Right atrium auricular region (tissue), 2 donors: Measurements from ENCODE around the gene ZNF165. TPM values are rescaled to one million over a fixed set of nuclear protein-coding genes. Genes with fewer than 3 reads are reported as not detected.
"Not testable (repeated sequence)": the region's sequence is repeated elsewhere in the genome, so short reads cannot be mapped to it uniquely, and the experiment has no call there.

Experiments
- DNase-seq: peaks from one replicate; pipeline ENCODE4 v3.0.0-alpha.2; 2019; ENCODE audit warnings: low spot score
- H3K27ac ChIP-seq, 2 donors: fragments of 200-600 bp; sonication (generic); 1 replicate in 1 of 2; 2 replicates in 1 of 2; pipeline ENCODE4 v1.5.1; 2016 to 2019
- H3K27me3 ChIP-seq, 2 donors: fragments of 200-600 bp; sonication (generic); one replicate each; pipeline versions ENCODE4 v1.5.1 to v1.6.0; 2017 to 2019
- H3K36me3 ChIP-seq: fragments of 200-600 bp; sonication (generic); one replicate; pipeline ENCODE4 v1.5.1; 2016
- H3K4me1 ChIP-seq, 2 donors: fragments of 200-600 bp; sonication (generic); one replicate each; pipeline versions ENCODE4 v1.5.1 to v1.6.0; 2017 to 2019
- H3K4me3 ChIP-seq, 2 donors: fragments of 200-600 bp; sonication (generic); 1 replicate in 1 of 2; 2 replicates in 1 of 2; pipeline ENCODE4 v1.5.1; 2017 to 2019; ENCODE audit warnings: mild to moderate bottlenecking in 1 of 2, moderate library complexity in 1 of 2
- H3K9me3 ChIP-seq, 2 donors: fragments of 200-600 bp; sonication (generic); one replicate each; pipeline ENCODE4 v1.5.1; 2019
- CTCF ChIP-seq, 2 donors: fragments of 200-600 bp; sonication (generic); IDR thresholded peaks; one replicate each; pipeline ENCODE4 v1.5.1; 2019; ENCODE audit warnings: antibody characterized with exemption in 2 of 2
- total RNA-seq, 2 donors: library from RNA; depleted of rRNA; stranded (reverse); fragments of >200 nt; gene quantifications; one replicate each; pipeline ENCODE4 v1.1.0, GENCODE V29; 2016

ZNF165 gene
- total RNA-seq, 2 donors from 2014 or later, result 0.47 to 1.1 TPM

GRCh38 chr6:28111964-28112363 lies 31.6 kb downstream of the ZNF165 start:
- DNase-seq, result no peak

GRCh38 chr6:28115799-28116198 lies 35.4 kb downstream of the ZNF165 start:
- no peak for TF ChIP-seq CTCF (IDR thresholded peaks at IDR 0.05)
- Histone ChIP-seq H3K4me3 (no peak overlapping the region), H3K4me1 (no peaks in the 10 kb centered on the region), H3K27ac (no peak overlapping the region), H3K36me3 (peaks cover 27% of the 10 kb centered on the region), H3K27me3 (no peaks in the 10 kb centered on the region), H3K9me3 (no peaks in the 10 kb centered on the region)
- DNase-seq, result no peak

More at GRCh38 chr6:28111964-28112363, 31.6 kb downstream of the ZNF165 start:
- Histone ChIP-seq H3K4me3 (no peak overlapping the region), H3K36me3 (peaks cover 13% of the 10 kb centered on the region), H3K27ac (no peak overlapping the region), H3K4me1 (no peaks in the 10 kb centered on the region), H3K9me3 (no peaks in the 10 kb centered on the region), H3K27me3 (no peaks in the 10 kb centered on the region)
- no peak for TF ChIP-seq CTCF (IDR thresholded peaks at IDR 0.05)

GRCh38 chr6:28117386-28118050 lies 37.1 kb downstream of the ZNF165 start:
- Histone ChIP-seq H3K9me3 (no peaks in the 10 kb centered on the region), H3K27ac (no peak overlapping the region), H3K4me1 (no peaks in the 10 kb centered on the region), H3K4me3 (no peak overlapping the region), H3K27me3 (no peaks in the 10 kb centered on the region), H3K36me3 (peaks cover 29% of the 10 kb centered on the region)
- DNase-seq, result no peak
- no peak for TF ChIP-seq CTCF (IDR thresholded peaks at IDR 0.05)

- no peaks in the 10 kb centered on the region for H3K27me3 ChIP-seq
- H3K4me3 ChIP-seq, result no peak overlapping the region
- H3K36me3 ChIP-seq, result peaks cover 29% of the 10 kb centered on the region
- no peaks in the 10 kb centered on the region for H3K9me3 ChIP-seq
- H3K27ac ChIP-seq, result no peak overlapping the region
- no peaks in the 10 kb centered on the region for H3K4me1 ChIP-seq
- no peak for DNase-seq
- no peak for TF ChIP-seq CTCF (IDR thresholded peaks at IDR 0.05)
Measured at GRCh38 chr6:28118217-28118616, 37.8 kb downstream of the ZNF165 start.

GRCh38 chr6:28121876-28122275 lies 41.5 kb downstream of the ZNF165 start:
- DNase-seq, result no peak
- no peak overlapping the region for H3K4me3 ChIP-seq
- H3K27ac ChIP-seq, result no peak overlapping the region
- no peaks in the 10 kb centered on the region for H3K27me3 ChIP-seq
- no peak for TF ChIP-seq CTCF (IDR thresholded peaks at IDR 0.05)
- no peaks in the 10 kb centered on the region for H3K9me3 ChIP-seq
- H3K4me1 ChIP-seq, result peaks cover 0 to 19% of the 10 kb centered on the region in 2 donors
- H3K36me3 ChIP-seq, result peaks cover 16% of the 10 kb centered on the region

- H3K36me3 ChIP-seq, result peaks cover 14% of the 10 kb centered on the region
- not testable (repeated sequence) for H3K4me3 ChIP-seq, DNase-seq, H3K27me3 ChIP-seq, H3K27ac ChIP-seq, H3K9me3 ChIP-seq
- H3K4me1 ChIP-seq, result peaks cover 0 to 19% of the 10 kb centered on the region in 2 donors
Measured at GRCh38 chr6:28122283-28122682, 41.9 kb downstream of the ZNF165 start.
